Central memory CD8-positive, alpha-beta T cell (primary cell): ENCODE results near the gene KCNMB1.

ENCODE experiments used
- ATAC-seq: fragments of 150-1000 bp; cut with Tn5 transposase; replicated peaks from 2 replicates; pipeline ENCODE4 v1.10.0; 2022; ENCODE audit warnings: mild to moderate bottlenecking, moderate FRiP score, moderate number of reproducible peaks; ENCODE audit not compliant: poor library complexity, severe bottlenecking; ENCODE audit errors: extremely low read depth
- DNase-seq, 2 donors: peaks; one replicate each; pipeline ENCODE4 v3.0.0; 2021; ENCODE audit warnings: low spot score in 2 of 2
- H3K27ac Mint-ChIP-seq: one replicate; pipeline ENCODE4 v1.8.0; 2022; ENCODE audit warnings: low read depth, mild to moderate bottlenecking, moderate library complexity, mixed read lengths
- H3K27me3 Mint-ChIP-seq: one replicate; pipeline ENCODE4 v1.8.0; 2022; ENCODE audit warnings: mixed read lengths
- H3K36me3 Mint-ChIP-seq: one replicate; pipeline ENCODE4 v1.8.0; 2022; ENCODE audit warnings: mild to moderate bottlenecking, moderate library complexity, mixed read lengths; ENCODE audit not compliant: insufficient read depth
- H3K4me1 Mint-ChIP-seq: one replicate; pipeline ENCODE4 v1.8.0; 2022; ENCODE audit warnings: mixed read lengths
- H3K4me3 Mint-ChIP-seq: one replicate; pipeline ENCODE4 v1.8.0; 2022; ENCODE audit warnings: mild to moderate bottlenecking, moderate library complexity, mixed read lengths
- H3K9me3 Mint-ChIP-seq: one replicate; pipeline ENCODE4 v1.8.0; 2022; ENCODE audit warnings: mixed read lengths

KCNMB1 gene

DNA sequence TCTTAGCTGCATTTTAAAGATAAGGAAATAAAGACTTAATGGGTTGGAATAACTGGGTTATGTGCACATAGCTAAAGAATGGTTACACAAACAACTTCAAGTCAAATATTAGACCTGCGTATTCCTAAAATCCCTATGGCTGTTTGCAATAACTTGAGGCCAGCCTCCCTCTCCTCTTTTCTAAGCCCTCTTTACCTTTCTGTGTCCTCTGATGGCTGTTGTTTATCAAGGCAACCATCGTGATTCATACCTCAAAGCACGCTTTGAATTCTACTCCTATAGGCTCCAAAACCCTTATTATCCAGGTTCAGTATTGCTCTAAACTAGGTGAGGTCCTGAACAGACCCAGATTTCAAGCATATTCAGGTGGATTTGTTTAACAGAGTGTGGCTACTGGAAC lies 46.0 kb downstream of the KCNMB1 start:
- H3K9me3 Mint-ChIP-seq, result no peaks in the 10 kb centered on the region
- peaks cover 12% of the 10 kb centered on the region for H3K27me3 Mint-ChIP-seq
- DNase-seq, result no peak
- ATAC-seq, result no peak
- no peaks in the 10 kb centered on the region for H3K36me3 Mint-ChIP-seq
- H3K4me3 Mint-ChIP-seq, result no peak overlapping the region
- no peak overlapping the region for H3K27ac Mint-ChIP-seq
- H3K4me1 Mint-ChIP-seq, result peaks cover 6% of the 10 kb centered on the region

GRCh38 chr5:170342153-170342725 lies 46.9 kb downstream of the KCNMB1 start:
- no peak overlapping the region for H3K27ac Mint-ChIP-seq
- no peaks in the 10 kb centered on the region for H3K9me3 Mint-ChIP-seq
- DNase-seq (no peak), ATAC-seq (no peak)
- peaks cover 10% of the 10 kb centered on the region for H3K4me1 Mint-ChIP-seq
- no peak overlapping the region for H3K4me3 Mint-ChIP-seq
- no peaks in the 10 kb centered on the region for H3K36me3 Mint-ChIP-seq
- H3K27me3 Mint-ChIP-seq, result peaks cover 2% of the 10 kb centered on the region

DNA sequence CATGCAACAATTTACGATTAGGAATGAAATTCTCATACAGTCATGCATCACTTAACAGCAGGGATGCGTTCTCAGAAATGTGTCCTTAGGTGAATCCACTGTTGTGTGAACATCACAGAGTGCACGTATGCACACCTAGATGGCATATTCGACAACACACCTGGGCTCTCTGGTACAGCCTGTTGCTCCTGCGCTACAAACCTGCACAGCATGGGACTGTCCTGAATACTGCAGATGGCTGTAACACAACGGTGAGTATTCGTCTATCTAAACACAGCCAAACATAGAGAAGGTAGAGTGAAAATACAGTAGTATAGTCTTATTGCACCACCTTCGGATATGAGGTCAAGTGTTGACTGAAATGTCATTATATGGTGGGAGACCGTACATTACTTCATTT lies 47.6 kb downstream of the KCNMB1 start:
- Mint-ChIP-seq H3K4me1 (peaks cover 17% of the 10 kb centered on the region), H3K9me3 (no peaks in the 10 kb centered on the region), H3K36me3 (no peaks in the 10 kb centered on the region), H3K27me3 (no peaks in the 10 kb centered on the region), H3K4me3 (no peak overlapping the region), H3K27ac (no peak overlapping the region)
- DNase-seq, result no peak
- no peak for ATAC-seq

GRCh38 chr5:170339780-170340167 lies 49.4 kb downstream of the KCNMB1 start:
- H3K27me3 Mint-ChIP-seq, result no peaks in the 10 kb centered on the region
- ATAC-seq, result no peak

DNA sequence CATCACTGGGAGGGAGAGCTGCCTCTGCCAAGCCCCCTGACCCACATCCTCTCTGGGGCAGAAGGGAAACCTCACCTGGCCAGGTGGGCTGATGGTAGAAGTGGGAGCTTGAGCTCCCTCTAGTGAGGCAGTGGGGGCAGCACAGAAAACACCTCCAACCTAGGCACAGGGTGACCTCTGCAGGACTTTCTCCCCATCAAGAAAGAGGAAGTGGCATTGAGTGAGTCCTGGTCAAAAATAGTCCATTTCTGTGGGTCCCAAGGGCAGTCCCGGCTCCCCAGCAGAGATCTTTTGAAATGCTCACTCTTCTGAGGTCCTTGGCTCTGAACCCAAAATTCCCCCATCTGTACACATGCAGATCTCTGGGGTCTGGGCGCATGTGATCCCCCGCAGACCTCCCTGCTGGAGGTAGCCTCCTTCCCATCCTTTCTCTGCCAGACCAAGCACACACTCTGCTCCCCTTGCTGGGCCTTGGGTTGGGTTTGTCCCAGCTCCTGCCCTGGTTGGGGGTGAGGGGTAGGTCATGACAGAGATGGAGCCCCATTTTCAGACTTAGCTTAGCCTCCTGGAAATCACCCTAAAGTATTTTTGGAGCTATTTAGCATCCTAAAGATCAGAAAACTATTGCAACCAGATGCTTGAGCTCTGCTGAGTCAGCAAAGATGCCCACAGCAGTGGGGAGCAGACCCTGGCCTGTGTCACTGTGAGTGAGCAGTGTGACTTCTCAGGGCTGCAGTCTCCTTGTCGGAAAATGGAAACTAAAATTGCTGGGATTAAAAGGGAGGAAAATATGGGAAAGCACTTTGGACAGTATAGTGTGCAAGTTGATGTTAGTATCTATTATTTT lies 50.0 kb downstream of the KCNMB1 start:
- peaks cover 37% of the 10 kb centered on the region for H3K4me1 Mint-ChIP-seq
- H3K27me3 Mint-ChIP-seq, result no peaks in the 10 kb centered on the region
- peak; percentile 65 for ATAC-seq
- H3K36me3 Mint-ChIP-seq, result peaks cover 7% of the 10 kb centered on the region
- H3K27ac Mint-ChIP-seq, result no peak overlapping the region
- no peak overlapping the region for H3K4me3 Mint-ChIP-seq
- peak; percentile 43 to 44 for DNase-seq
- no peaks in the 10 kb centered on the region for H3K9me3 Mint-ChIP-seq

More at GRCh38 chr5:170339780-170340167, 49.4 kb downstream of the KCNMB1 start:
- Mint-ChIP-seq H3K4me1 (peaks cover 31% of the 10 kb centered on the region), H3K36me3 (peaks cover 5% of the 10 kb centered on the region), H3K9me3 (no peaks in the 10 kb centered on the region), H3K4me3 (no peak overlapping the region), H3K27ac (no peak overlapping the region)
- no peak for DNase-seq

DNA sequence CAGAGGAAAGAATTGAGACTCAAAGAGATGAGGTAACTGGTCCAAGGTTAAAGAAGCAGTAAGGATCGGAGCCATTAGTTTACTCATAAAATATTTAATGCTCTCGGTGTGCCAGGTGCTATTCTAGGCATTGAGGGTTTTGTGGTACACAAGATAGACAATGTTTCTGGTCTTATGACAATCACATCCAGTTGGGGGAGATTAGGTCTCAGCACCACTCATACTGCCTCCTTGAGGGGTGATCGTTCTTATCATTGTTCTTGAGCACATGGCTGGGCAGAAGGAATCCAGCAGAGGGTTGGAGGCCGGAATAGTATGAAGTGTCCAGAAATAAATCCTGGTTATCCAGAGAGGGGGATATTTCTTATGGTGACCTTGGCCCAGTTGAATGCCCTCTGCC lies 50.9 kb downstream of the KCNMB1 start:
- peaks cover 46% of the 10 kb centered on the region for H3K4me1 Mint-ChIP-seq

GRCh38 chr5:170337045-170337733 lies 52.0 kb downstream of the KCNMB1 start:
- peaks cover 7% of the 10 kb centered on the region for H3K36me3 Mint-ChIP-seq
- no peak for ATAC-seq
- peaks cover 57% of the 10 kb centered on the region for H3K4me1 Mint-ChIP-seq
- H3K9me3 Mint-ChIP-seq, result no peaks in the 10 kb centered on the region
- no peaks in the 10 kb centered on the region for H3K27me3 Mint-ChIP-seq
- no peak overlapping the region for H3K4me3 Mint-ChIP-seq
- H3K27ac Mint-ChIP-seq, result no peak overlapping the region
- no peak for DNase-seq

More for the DNA sequence above, 50.9 kb downstream of the KCNMB1 start:
- H3K27ac Mint-ChIP-seq, result no peak overlapping the region
- peaks cover 7% of the 10 kb centered on the region for H3K36me3 Mint-ChIP-seq
- no peak overlapping the region for H3K4me3 Mint-ChIP-seq
- H3K27me3 Mint-ChIP-seq, result no peaks in the 10 kb centered on the region
- ATAC-seq, result peak; percentile 35
- DNase-seq, result no peak
- no peaks in the 10 kb centered on the region for H3K9me3 Mint-ChIP-seq

- Mint-ChIP-seq H3K4me1 (peaks cover 60% of the 10 kb centered on the region), H3K36me3 (peaks cover 12% of the 10 kb centered on the region), H3K27me3 (no peaks in the 10 kb centered on the region), H3K27ac (peak overlapping the region; percentile 74), H3K9me3 (no peaks in the 10 kb centered on the region), H3K4me3 (peak overlapping the region; percentile 38)
- DNase-seq (no peak), ATAC-seq (no peak)
Measured at GRCh38 chr5:170336065-170336464, 53.1 kb downstream of the KCNMB1 start.

- Mint-ChIP-seq H3K9me3 (no peaks in the 10 kb centered on the region), H3K4me1 (peaks cover 60% of the 10 kb centered on the region), H3K27ac (no peak overlapping the region), H3K4me3 (peak overlapping the region; percentile 71), H3K27me3 (no peaks in the 10 kb centered on the region), H3K36me3 (peaks cover 16% of the 10 kb centered on the region)
- DNase-seq, result no peak
- no peak for ATAC-seq
Measured at GRCh38 chr5:170334626-170335025, 54.5 kb downstream of the KCNMB1 start.

DNA sequence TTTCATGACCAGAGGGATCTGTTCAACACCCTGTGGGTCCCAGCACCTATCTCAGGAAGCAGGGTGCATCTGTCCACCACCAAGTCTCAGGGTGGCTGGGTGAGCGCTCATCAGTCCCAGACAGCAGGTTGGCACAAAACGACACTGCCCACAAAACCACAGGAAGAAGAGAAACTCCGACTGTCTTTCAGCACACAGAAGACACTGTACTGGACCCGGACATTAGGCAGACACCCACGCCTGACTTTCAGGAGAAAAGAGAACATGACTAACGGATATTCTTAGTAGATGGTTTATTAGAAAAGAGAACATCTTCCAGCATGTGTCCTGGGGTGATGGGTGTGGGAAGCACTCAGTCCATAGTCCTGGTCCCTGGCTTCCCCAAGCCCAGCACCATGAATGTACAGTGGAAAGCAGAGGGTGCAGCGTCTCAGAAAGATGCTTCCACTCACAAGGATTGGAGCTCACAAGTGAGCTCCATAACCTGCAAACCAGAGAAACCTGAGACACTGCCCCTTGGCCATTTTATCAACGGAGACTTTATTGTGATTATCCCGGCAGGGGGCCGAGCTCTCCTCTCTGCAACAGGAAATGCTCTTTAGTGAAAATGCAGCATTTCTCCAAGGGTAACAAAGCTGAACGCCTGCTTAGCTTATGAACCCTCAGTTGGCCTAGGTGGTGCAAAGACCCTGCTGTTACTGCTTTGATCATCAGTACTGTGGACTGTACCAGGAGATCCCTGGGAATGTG lies 55.8 kb downstream of the KCNMB1 start:
- ATAC-seq (peak; percentile 69), DNase-seq (peak in 1 of 2 donors; percentile 58)
- peak overlapping the region; percentile 71 for H3K4me3 Mint-ChIP-seq
- no peaks in the 10 kb centered on the region for H3K27me3 Mint-ChIP-seq
- no peaks in the 10 kb centered on the region for H3K9me3 Mint-ChIP-seq
- no peak overlapping the region for H3K27ac Mint-ChIP-seq
- peaks cover 16% of the 10 kb centered on the region for H3K36me3 Mint-ChIP-seq
- H3K4me1 Mint-ChIP-seq, result peaks cover 55% of the 10 kb centered on the region

DNA sequence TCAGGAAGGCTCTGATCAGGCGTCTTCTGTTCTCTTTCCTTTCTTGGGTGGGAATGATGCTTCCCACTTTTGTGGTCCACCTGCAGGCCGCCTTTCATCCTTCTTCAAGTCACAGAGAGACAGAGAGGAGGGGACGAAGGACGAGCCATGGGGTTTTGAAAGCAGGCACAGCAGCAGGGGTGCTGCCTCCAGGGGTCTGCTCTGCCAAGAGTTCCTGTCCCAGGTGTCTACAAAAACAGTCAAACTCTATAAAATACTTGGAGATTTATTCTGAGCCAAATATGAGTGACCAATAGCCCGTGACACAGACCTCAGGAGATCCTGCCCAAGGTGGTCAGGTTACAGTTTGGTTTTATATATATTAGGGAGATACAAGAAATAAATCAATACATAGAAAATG lies 57.1 kb downstream of the KCNMB1 start:
- peaks cover 16% of the 10 kb centered on the region for H3K36me3 Mint-ChIP-seq
- no peak overlapping the region for H3K27ac Mint-ChIP-seq

GRCh38 chr5:170330568-170331054 lies 58.6 kb downstream of the KCNMB1 start:
- H3K9me3 Mint-ChIP-seq, result no peaks in the 10 kb centered on the region

More for the DNA sequence above, 57.1 kb downstream of the KCNMB1 start:
- ATAC-seq (no peak), DNase-seq (no peak)
- no peaks in the 10 kb centered on the region for H3K9me3 Mint-ChIP-seq
- H3K27me3 Mint-ChIP-seq, result no peaks in the 10 kb centered on the region
- H3K4me3 Mint-ChIP-seq, result peak overlapping the region; percentile 71
- H3K4me1 Mint-ChIP-seq, result peaks cover 48% of the 10 kb centered on the region

More at GRCh38 chr5:170330568-170331054, 58.6 kb downstream of the KCNMB1 start:
- Mint-ChIP-seq H3K4me1 (peaks cover 34% of the 10 kb centered on the region), H3K27me3 (no peaks in the 10 kb centered on the region), H3K4me3 (no peak overlapping the region), H3K36me3 (peaks cover 14% of the 10 kb centered on the region), H3K27ac (no peak overlapping the region)
- ATAC-seq, result no peak
- DNase-seq, result no peak
